Measurements from ENCODE around the gene SKI. TPM values are rescaled to one million over a fixed set of nuclear protein-coding genes. Genes with fewer than 3 reads are reported as not detected.
"Not testable (repeated sequence)": the region's sequence is repeated elsewhere in the genome, so short reads cannot be mapped to it uniquely, and the experiment has no call there.

Gene SKI
- total RNA-seq, 3 donors from 2014 or later: 22.1 to 33.8 (median 26.7) TPM

GRCh38 chr1:2330035-2330434 lies 101.9 kb downstream of the SKI start:
- Histone ChIP-seq H3K36me3 (no peaks in the 10 kb centered on the region), H3K4me3 (no peak overlapping the region), H3K27ac (peak overlapping the region; percentile 67 to 86), H3K9me3 (no peaks in the 10 kb centered on the region), H3K27me3 (no peaks in the 10 kb centered on the region), H3K4me1 (peaks cover 0 to 4% of the 10 kb centered on the region in 2 donors)
- TF ChIP-seq CTCF (IDR thresholded peaks at IDR 0.05) (no peak), POLR2AphosphoS5 (IDR thresholded peaks at IDR 0.05) (no peak), POLR2A (IDR thresholded peaks at IDR 0.05) (no peak)
- DNase-seq (ENCODE audit: low spot score in 2 of 2): no peak
- intact Hi-C loops (cut with DNase I; ENCODE audit: low total_unique reads): no loop called here

GRCh38 chr1:2330519-2331199 lies 102.5 kb downstream of the SKI start:
- Histone ChIP-seq H3K27ac (peak overlapping the region; percentile 67 to 86), H3K27me3 (no peaks in the 10 kb centered on the region), H3K9me3 (no peaks in the 10 kb centered on the region), H3K36me3 (no peaks in the 10 kb centered on the region), H3K4me1 (peaks cover 0 to 4% of the 10 kb centered on the region in 2 donors), H3K4me3 (peak overlapping the region in 1 of 3 donors; percentile 9)
- DNase-seq (ENCODE audit: low spot score in 2 of 2): peak in 1 of 2 donors; percentile 88
- TF ChIP-seq POLR2AphosphoS5 (IDR thresholded peaks at IDR 0.05): peak in 2 of 3 donors; percentile 45 to 85
- TF ChIP-seq CTCF (IDR thresholded peaks at IDR 0.05): peak in 1 of 3 donors; percentile 4
- TF ChIP-seq POLR2A (IDR thresholded peaks at IDR 0.05): no peak
- intact Hi-C loops (cut with DNase I; ENCODE audit: low total_unique reads): no loop called here

GRCh38 chr1:2331200-2331544 lies 103.1 kb downstream of the SKI start:
- Histone ChIP-seq H3K4me1 (peaks cover 0 to 4% of the 10 kb centered on the region in 2 donors), H3K27me3 (no peaks in the 10 kb centered on the region), H3K9me3 (no peaks in the 10 kb centered on the region), H3K4me3 (no peak overlapping the region), H3K27ac (peak overlapping the region; percentile 67 to 86), H3K36me3 (no peaks in the 10 kb centered on the region)
- DNase-seq (ENCODE audit: low spot score in 2 of 2): no peak
- TF ChIP-seq POLR2AphosphoS5 (IDR thresholded peaks at IDR 0.05): no peak
- no peak for TF ChIP-seq CTCF (IDR thresholded peaks at IDR 0.05)
- TF ChIP-seq POLR2A (IDR thresholded peaks at IDR 0.05): no peak
- intact Hi-C loops (cut with DNase I; ENCODE audit: low total_unique reads): no loop called here

- H3K4me1 ChIP-seq; H3K9me3 ChIP-seq; H3K36me3 ChIP-seq; DNase-seq (ENCODE audit: low spot score in 2 of 2); intact Hi-C loops (cut with DNase I; ENCODE audit: low total_unique reads); H3K4me3 ChIP-seq; H3K27me3 ChIP-seq: not testable (repeated sequence)
- H3K27ac ChIP-seq: peak overlapping the region; percentile 67 to 86
These were observed 103.5 kb downstream of the SKI start for GRCh38 chr1:2331580-2331979.

GRCh38 chr1:2334366-2334765 lies 106.2 kb downstream of the SKI start:
- intact Hi-C loops (cut with DNase I; ENCODE audit: low total_unique reads): no loop called here
- no peak for TF ChIP-seq POLR2A (IDR thresholded peaks at IDR 0.05)
- no peak for TF ChIP-seq CTCF (IDR thresholded peaks at IDR 0.05)
- TF ChIP-seq POLR2AphosphoS5 (IDR thresholded peaks at IDR 0.05): no peak
- peak overlapping the region; percentile 29 to 44 for H3K27ac ChIP-seq
- no peak overlapping the region for H3K4me3 ChIP-seq
- DNase-seq (ENCODE audit: low spot score in 2 of 2): no peak
- peaks cover 0 to 4% of the 10 kb centered on the region in 2 donors for H3K4me1 ChIP-seq
- H3K36me3 ChIP-seq: no peaks in the 10 kb centered on the region
- H3K27me3 ChIP-seq: no peaks in the 10 kb centered on the region
- H3K9me3 ChIP-seq: no peaks in the 10 kb centered on the region

All from breast epithelium (tissue), 4 donors.